IMR-90 (cell line): ENCODE results near the gene PTPN4. TPM values are rescaled to one million over a fixed set of nuclear protein-coding genes. Genes with fewer than 3 reads are reported as not detected.

Experiments
- ATAC-seq: fragments of 200-7000 bp; cut with Tn5 transposase; 2 replicates; pipeline ENCODE4 v1.9.1; 2020; ENCODE audit warnings: low read depth, mild to moderate bottlenecking, moderate library complexity
- BruUV-seq: library from RNA; stranded (reverse); fragments of 400-500 nt; replicated peaks from 2 replicates; lab custom pipeline; 2021; lab: Mats Ljungman, UMichigan
- CTCF ChIA-PET: fragments of 300-600 bp; formaldehyde crosslinking; extraction: SDS; loops from one replicate; lab custom pipeline; 2021; ENCODE audit warnings: antibody characterized with exemption; lab: Yijun Ruan, JAX
- POLR2A ChIA-PET: fragments of 300-600 bp; sonication (Branson Sonifier 250); formaldehyde crosslinking; loops from one replicate; lab custom pipeline; 2022; ENCODE audit warnings: antibody characterized with exemption; ENCODE audit not compliant: unreplicated experiment; lab: Charles Lee
- DNase-seq: peaks from one replicate; pipeline ENCODE4 v3.0.0; 2013
- H2AFZ ChIP-seq: replicated peaks from 2 replicates; pipeline ENCODE3; 2013; ENCODE audit warnings: low read length, mild to moderate bottlenecking; ENCODE audit not compliant: poor library complexity
- H2AK5ac ChIP-seq: 2 replicates; pipeline ENCODE4 v1.6.1; 2013; ENCODE audit warnings: low read depth, low read length, inconsistent platforms
- H2AK9ac ChIP-seq: replicated peaks from 2 replicates; pipeline ENCODE3; 2013; ENCODE audit warnings: mild to moderate bottlenecking, low read depth, low read length, moderate library complexity; ENCODE audit not compliant: poor library complexity
- H2BK120ac ChIP-seq: 2 replicates; pipeline ENCODE4 v1.6.1; 2013; ENCODE audit warnings: low read depth, low read length, inconsistent platforms
- H2BK15ac ChIP-seq: 3 replicates; pipeline ENCODE4 v1.6.1; 2013; ENCODE audit warnings: low read depth, low read length, inconsistent platforms
- H2BK20ac ChIP-seq: 2 replicates; pipeline ENCODE4 v1.6.1; 2013; ENCODE audit warnings: low read depth, mild to moderate bottlenecking, inconsistent platforms, low read length, moderate library complexity
- H2BK5ac ChIP-seq: 2 replicates; pipeline ENCODE4 v1.6.1; 2013; ENCODE audit warnings: mild to moderate bottlenecking, low read depth, low read length, inconsistent platforms; ENCODE audit not compliant: poor library complexity, severe bottlenecking
- H3K14ac ChIP-seq: replicated peaks from 2 replicates; pipeline ENCODE4 v1.6.1; 2013; ENCODE audit warnings: low read depth, low read length, inconsistent platforms
- H3K18ac ChIP-seq: 2 replicates; pipeline ENCODE4 v1.6.1; 2013; ENCODE audit warnings: low read depth, low read length, control low read depth
- H3K23ac ChIP-seq: 2 replicates; pipeline ENCODE4 v1.6.1; 2013; ENCODE audit warnings: low read depth, low read length, inconsistent platforms
- H3K27ac ChIP-seq: 2 replicates; pipeline ENCODE4 v1.5.1; 2013; ENCODE audit warnings: mild to moderate bottlenecking, control low read depth, low read length; ENCODE audit not compliant: insufficient read depth
- H3K27me3 ChIP-seq: 2 replicates; pipeline ENCODE4 v1.6.1; 2013; ENCODE audit warnings: low read length; ENCODE audit not compliant: control insufficient read depth, insufficient read depth
- H3K36me3 ChIP-seq: 2 replicates; pipeline ENCODE4 v1.6.1; 2013; ENCODE audit warnings: low read length, mixed read lengths; ENCODE audit not compliant: control insufficient read depth, insufficient read depth
- H3K4ac ChIP-seq: 2 replicates; pipeline ENCODE4 v1.6.1; 2013; ENCODE audit warnings: low read depth, low read length, inconsistent platforms
- H3K4me1 ChIP-seq: 2 replicates; pipeline ENCODE4 v1.6.1; 2013; ENCODE audit warnings: low read length, mixed read lengths; ENCODE audit not compliant: control insufficient read depth, insufficient read depth
- H3K4me2 ChIP-seq: 2 replicates; pipeline ENCODE4 v1.6.1; 2013; ENCODE audit warnings: low read depth, mild to moderate bottlenecking, control low read depth, low read length, moderate library complexity
- H3K4me3 ChIP-seq: 2 replicates; pipeline ENCODE4 v1.5.1; 2013; ENCODE audit warnings: low read depth, mild to moderate bottlenecking, control low read depth, low read length, moderate library complexity; ENCODE audit not compliant: insufficient read depth
- H3K56ac ChIP-seq: 2 replicates; pipeline ENCODE4 v1.6.1; 2013; ENCODE audit warnings: low read length, inconsistent platforms; ENCODE audit not compliant: insufficient read depth; ENCODE audit errors: extremely low read depth
- H3K79me1 ChIP-seq, 2 experiments: 2 replicates each; pipeline ENCODE4 v1.6.1; 2013; ENCODE audit warnings: low read length in 2 of 2, inconsistent platforms in 1 of 2, low read depth in 1 of 2
- H3K9ac ChIP-seq: 2 replicates; pipeline ENCODE4 v1.6.1; 2013; ENCODE audit warnings: low read depth, low read length, control low read depth
- H3K9me1 ChIP-seq: 2 replicates; pipeline ENCODE4 v1.6.1; 2013; ENCODE audit warnings: low read length, inconsistent platforms; ENCODE audit not compliant: insufficient read depth
- H3K9me3 ChIP-seq: 2 replicates; pipeline ENCODE4 v1.6.1; 2013; ENCODE audit warnings: low read length; ENCODE audit not compliant: control insufficient read depth, insufficient read depth
- H4K20me1 ChIP-seq: 2 replicates; pipeline ENCODE4 v1.6.1; 2013; ENCODE audit warnings: low read length, inconsistent platforms; ENCODE audit not compliant: insufficient read depth
- H4K5ac ChIP-seq: 2 replicates; pipeline ENCODE4 v1.6.1; 2013; ENCODE audit warnings: mild to moderate bottlenecking, low read depth, low read length, control low read depth
- H4K8ac ChIP-seq, 2 experiments: 2 replicates each; pipeline ENCODE4 v1.6.1; 2013; ENCODE audit warnings: low read depth in 2 of 2, low read length in 2 of 2, control low read depth in 1 of 2, inconsistent platforms in 1 of 2
- H4K91ac ChIP-seq: 2 replicates; pipeline ENCODE4 v1.6.1; 2013; ENCODE audit warnings: low read depth, low read length, inconsistent platforms; ENCODE audit not compliant: insufficient read depth
- BHLHE40 ChIP-seq: fragments of 150-350 bp; IDR thresholded peaks from 2 replicates; pipeline ENCODE4 v1.6.1; 2016; ENCODE audit warnings: mild to moderate bottlenecking, low read depth, low read length
- CEBPB ChIP-seq: IDR thresholded peaks from 2 replicates; pipeline ENCODE4 v1.6.1; 2012; ENCODE audit warnings: low read depth, low read length, improper control_type of control experiment
- CHD1 ChIP-seq: IDR thresholded peaks from 2 replicates; pipeline ENCODE4 v1.6.1; 2012; ENCODE audit warnings: low read depth, low read length, improper control_type of control experiment
- CTCF ChIP-seq: conservative IDR thresholded peaks from 2 replicates; pipeline ENCODE4 v1.5.1; 2012; ENCODE audit warnings: mild to moderate bottlenecking, low read depth, low read length, improper control_type of control experiment
- ELK1 ChIP-seq: fragments of 150-350 bp; IDR thresholded peaks from 2 replicates; pipeline ENCODE4 v1.6.1; 2016; ENCODE audit warnings: low read depth, mild to moderate bottlenecking, low read length, moderate library complexity, borderline replicate concordance
- FOS ChIP-seq: fragments of 150-350 bp; IDR thresholded peaks from 2 replicates; pipeline ENCODE4 v1.6.1; 2016; ENCODE audit warnings: low read depth, low read length
- MAFK ChIP-seq: IDR thresholded peaks from 2 replicates; pipeline ENCODE4 v1.6.1; 2012; ENCODE audit warnings: low read depth, low read length, improper control_type of control experiment
- MAZ ChIP-seq: IDR thresholded peaks from 2 replicates; pipeline ENCODE4 v1.6.1; 2012; ENCODE audit warnings: low read depth, mild to moderate bottlenecking, low read length, improper control_type of control experiment, moderate library complexity, borderline replicate concordance
- MXI1 ChIP-seq: IDR thresholded peaks from 2 replicates; pipeline ENCODE4 v1.6.1; 2012; ENCODE audit warnings: low read depth, mild to moderate bottlenecking, low read length, moderate library complexity, borderline replicate concordance
- NFE2L2 ChIP-seq: fragments of 150-350 bp; IDR thresholded peaks from 2 replicates; pipeline ENCODE4 v1.6.1; 2016; ENCODE audit warnings: low read depth, mild to moderate bottlenecking, low read length
- POLR2A ChIP-seq: IDR thresholded peaks from 2 replicates; pipeline ENCODE4 v1.6.1; 2012; ENCODE audit warnings: mild to moderate bottlenecking, low read depth, low read length
- RAD21 ChIP-seq: IDR thresholded peaks from 2 replicates; pipeline ENCODE4 v1.6.1; 2012; ENCODE audit warnings: low read length, improper control_type of control experiment
- RCOR1 ChIP-seq: IDR thresholded peaks from 2 replicates; pipeline ENCODE4 v1.6.1; 2012; ENCODE audit warnings: mild to moderate bottlenecking, low read length, improper control_type of control experiment; ENCODE audit not compliant: insufficient replicate concordance
- RFX5 ChIP-seq: IDR thresholded peaks from 2 replicates; pipeline ENCODE4 v1.8.0; 2012; ENCODE audit warnings: low read depth, mild to moderate bottlenecking, low read length, moderate library complexity
- SMC3 ChIP-seq: fragments of 150-350 bp; IDR thresholded peaks from 2 replicates; pipeline ENCODE4 v1.6.1; 2016; ENCODE audit warnings: low read depth, mild to moderate bottlenecking, antibody characterized with exemption, low read length, moderate library complexity
- WGBS, 2 experiments: methylation state at CpG; one replicate each; pipeline versions ENCODE4 v1.1.5 to v1.1.7; 2013; ENCODE audit warnings: missing lambda C conversion rate in 2 of 2; ENCODE audit not compliant: insufficient read length in 1 of 2; ENCODE audit errors: extremely low coverage in 2 of 2; 5-methylcytosine and 5-hydroxymethylcytosine counted together
- dilution Hi-C: fragments of 300-500 bp; cut with HindIII; formaldehyde crosslinking; loops from one replicate; pipeline ENCODE4 v1.14.3; 2018; ENCODE audit warnings: low sequenced_read_pairs; ENCODE audit not compliant: unreplicated experiment
- in situ Hi-C: fragments of 300-500 bp; cut with MboI; formaldehyde crosslinking; loops from 3 replicates; pipeline ENCODE4 v1.14.3; 2019; ENCODE audit warnings: low sequenced_read_pairs, inconsistent platforms, mixed read lengths
- intact Hi-C: fragments of 100-400 bp; cut with micrococcal nuclease; formaldehyde crosslinking; loops from 2 replicates; pipeline ENCODE4 v1.10.0; 2022
- polyA plus RNA-seq, 3 experiments: library from polyadenylated mRNA; depleted of rRNA; stranded (reverse); fragments of >200 nt; gene quantifications; 2 replicates each; pipeline ENCODE4 v1.2.3, GENCODE V29; 2012; ENCODE audit warnings: low replicate concordance in 1 of 3
- total RNA-seq: library from RNA; depleted of rRNA; stranded (reverse); fragments of >200 nt; gene quantifications from 2 replicates; pipeline ENCODE4 v1.2.3, GENCODE V29; 2012
- TF ChIP-seq, protein P1 (sequence below): fragments of 150-350 bp; IDR thresholded peaks from 2 replicates; pipeline ENCODE4 v1.6.1; 2017; ENCODE audit warnings: mild to moderate bottlenecking, antibody characterized with exemption, low read length, low read depth

PTPN4 gene
- total and polyA plus RNA-seq, 2 of the 4 experiments (the other 2 are of a cell fraction), result 2.9 to 19.2 TPM

- H2AK9ac ChIP-seq, result no peak overlapping the region
- BruUV-seq, result no TSS peak
- H3K4me1 ChIP-seq, result no peaks in the 10 kb centered on the region
- ATAC-seq (no peak), DNase-seq (no peak)
- H2BK5ac ChIP-seq, result no peak overlapping the region
- H2BK15ac ChIP-seq, result no peak overlapping the region
- no peak overlapping the region for H4K91ac ChIP-seq
- H3K18ac ChIP-seq, result no peak overlapping the region
- H3K4me3 ChIP-seq, result no peak overlapping the region
- no peak overlapping the region for H3K56ac ChIP-seq
- ChIA-PET POLR2A (no interaction called here), CTCF (no interaction called here)
- no peaks in the 10 kb centered on the region for H3K9me1 ChIP-seq
- H3K36me3 ChIP-seq, result no peaks in the 10 kb centered on the region
- in situ Hi-C loops (loop anchor here (25.0 kb wide), 1 partner anchor 948 kb away; no protein-coding TSS in a partner anchor), intact Hi-C loops (no loop called here), dilution Hi-C loops (no loop called here)
- H3K27me3 ChIP-seq, result peaks cover 48% of the 10 kb centered on the region
- no peaks in the 10 kb centered on the region for H3K79me1 ChIP-seq
- no peak overlapping the region for H3K4me2 ChIP-seq
- H3K23ac ChIP-seq, result no peak overlapping the region
- no peaks in the 10 kb centered on the region for H4K20me1 ChIP-seq
- H3K14ac ChIP-seq, result no peak overlapping the region
- H3K4ac ChIP-seq, result no peak overlapping the region
- no peak overlapping the region for H4K5ac ChIP-seq
- no peak overlapping the region for H3K9ac ChIP-seq
- no peak overlapping the region for H2AK5ac ChIP-seq
- TF ChIP-seq BHLHE40 (no peak), NFE2L2 (no peak), RCOR1 (no peak), CEBPB (no peak), CTCF (no peak), MAZ (no peak), SMC3 (no peak), RAD21 (no peak), ELK1 (no peak), CHD1 (no peak), RFX5 (no peak), FOS (no peak), MXI1 (no peak), POLR2A (no peak), MAFK (no peak)
- TF ChIP-seq, protein P1, sequence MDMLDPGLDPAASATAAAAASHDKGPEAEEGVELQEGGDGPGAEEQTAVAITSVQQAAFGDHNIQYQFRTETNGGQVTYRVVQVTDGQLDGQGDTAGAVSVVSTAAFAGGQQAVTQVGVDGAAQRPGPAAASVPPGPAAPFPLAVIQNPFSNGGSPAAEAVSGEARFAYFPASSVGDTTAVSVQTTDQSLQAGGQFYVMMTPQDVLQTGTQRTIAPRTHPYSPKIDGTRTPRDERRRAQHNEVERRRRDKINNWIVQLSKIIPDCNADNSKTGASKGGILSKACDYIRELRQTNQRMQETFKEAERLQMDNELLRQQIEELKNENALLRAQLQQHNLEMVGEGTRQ, result no peak
- no peak overlapping the region for H2AFZ ChIP-seq
- no peaks in the 10 kb centered on the region for H3K9me3 ChIP-seq
- 0% methylated on average over 1 of the region's 3 CpGs; no CpG with 5 or more reads in 1 of the 2 experiments for WGBS, 2 experiments
- no peak overlapping the region for H4K8ac ChIP-seq
- no peak overlapping the region for H3K27ac ChIP-seq
- no peak overlapping the region for H2BK20ac ChIP-seq
- H2BK120ac ChIP-seq, result no peak overlapping the region
These were observed 20.0 kb upstream of the PTPN4 start for GRCh38 chr2:119739580-119740255.
